Middle frontal gyrus (tissue), 1 donor: ENCODE results near the gene KAT5.
"Not testable (repeated sequence)": the region's sequence is repeated elsewhere in the genome, so short reads cannot be mapped to it uniquely, and the experiment has no call there.

Experiments used
- DNase-seq: peaks from one replicate; pipeline ENCODE4 v3.0.0-alpha.2; 2015; ENCODE audit warnings: low spot score; ENCODE audit errors: extremely low spot score

The KAT5 gene

DNA sequence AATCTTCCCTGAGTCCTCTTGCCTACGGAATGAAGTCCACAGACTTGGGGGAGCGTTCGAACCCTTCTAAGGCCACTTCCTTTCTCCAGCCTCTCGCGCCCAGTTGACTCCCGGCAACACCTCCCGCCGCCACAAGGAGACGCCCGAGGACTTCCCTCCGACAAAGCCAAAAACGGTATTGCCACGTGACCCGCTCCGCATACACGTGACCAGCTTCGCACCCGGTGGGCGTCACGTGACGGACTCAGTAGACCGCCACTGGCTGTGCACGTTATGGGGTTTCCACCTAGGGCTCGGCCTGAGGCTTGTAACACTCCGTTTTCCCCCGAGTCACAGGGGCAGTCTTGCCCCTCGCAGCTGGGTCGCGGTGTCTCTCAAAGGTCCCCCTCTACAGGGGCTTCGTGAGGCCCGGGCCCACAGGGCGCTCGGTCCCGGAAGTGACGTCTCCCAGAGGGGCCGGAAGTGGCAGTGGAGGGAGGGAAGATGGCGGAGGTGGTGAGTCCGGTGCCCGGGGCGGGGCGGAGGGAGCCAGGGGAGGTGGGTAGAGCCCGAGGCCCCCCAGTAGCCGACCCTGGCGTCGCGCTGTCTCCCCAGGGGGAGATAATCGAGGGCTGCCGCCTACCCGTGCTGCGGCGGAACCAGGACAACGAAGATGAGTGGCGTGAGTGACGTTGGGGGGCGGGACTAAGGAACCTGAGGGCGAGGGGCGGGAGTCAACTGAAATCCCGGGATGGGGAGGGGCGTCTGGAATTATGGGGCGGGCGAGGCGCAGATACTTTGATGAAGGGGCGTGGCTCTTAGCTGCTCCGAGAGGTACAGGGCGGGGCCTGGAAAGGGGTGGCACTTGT is at the start of gene KAT5:
Gene KAT5 (plus strand): TSS at position 468 of the 848 bp plus-strand sequence. CDS start 16 bp downstream, at position 484.
- DNase-seq, result peak; percentile 97

DNA sequence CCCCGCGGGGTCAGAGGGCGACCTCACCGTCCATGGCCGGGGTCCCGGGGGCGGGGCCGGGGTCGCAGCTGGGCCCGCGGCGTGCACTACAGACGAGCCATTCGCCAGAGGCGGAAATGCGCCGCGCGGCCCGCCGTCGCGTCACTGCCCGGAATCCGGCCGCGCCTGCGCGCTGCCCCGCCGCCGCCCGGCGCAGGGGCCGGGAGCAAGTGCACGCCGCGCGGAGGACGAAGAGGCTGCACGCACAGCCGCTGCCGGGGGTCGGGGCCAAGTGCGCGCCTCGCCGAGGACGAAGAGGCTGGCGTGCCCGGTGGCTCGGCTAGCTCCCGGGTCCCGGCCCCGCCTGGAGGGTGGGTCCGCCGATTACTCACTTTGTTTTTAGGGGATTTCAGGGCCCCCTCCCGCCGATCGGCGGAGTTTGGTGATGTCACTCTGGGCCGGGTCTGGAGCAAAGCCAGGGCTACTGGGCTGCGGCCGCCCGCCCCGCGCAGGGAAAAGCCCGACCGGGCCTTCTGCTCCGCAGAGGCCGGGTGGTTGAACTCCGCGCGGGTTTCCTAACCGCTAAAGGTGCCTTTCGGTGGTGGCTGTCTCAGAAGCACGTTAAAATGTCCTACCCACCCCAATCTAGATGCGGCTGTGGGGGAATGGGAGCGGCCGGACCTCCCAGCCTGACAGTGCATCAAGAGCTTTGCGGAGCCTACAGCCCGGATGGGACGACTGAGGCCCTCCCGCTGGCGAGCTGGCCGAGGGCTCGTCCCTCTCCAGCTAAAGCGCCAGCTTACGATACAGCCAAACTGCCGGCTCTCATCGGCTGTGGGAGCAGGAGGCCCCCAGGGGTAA is 49.0 kb upstream of the KAT5 start, which contains the start of gene RELA:
Gene RELA (minus strand): TSS at position 118 of the 840 bp plus-strand sequence. CDS start 84 bp downstream, at position 34.
- peak; percentile 88 for DNase-seq

DNA sequence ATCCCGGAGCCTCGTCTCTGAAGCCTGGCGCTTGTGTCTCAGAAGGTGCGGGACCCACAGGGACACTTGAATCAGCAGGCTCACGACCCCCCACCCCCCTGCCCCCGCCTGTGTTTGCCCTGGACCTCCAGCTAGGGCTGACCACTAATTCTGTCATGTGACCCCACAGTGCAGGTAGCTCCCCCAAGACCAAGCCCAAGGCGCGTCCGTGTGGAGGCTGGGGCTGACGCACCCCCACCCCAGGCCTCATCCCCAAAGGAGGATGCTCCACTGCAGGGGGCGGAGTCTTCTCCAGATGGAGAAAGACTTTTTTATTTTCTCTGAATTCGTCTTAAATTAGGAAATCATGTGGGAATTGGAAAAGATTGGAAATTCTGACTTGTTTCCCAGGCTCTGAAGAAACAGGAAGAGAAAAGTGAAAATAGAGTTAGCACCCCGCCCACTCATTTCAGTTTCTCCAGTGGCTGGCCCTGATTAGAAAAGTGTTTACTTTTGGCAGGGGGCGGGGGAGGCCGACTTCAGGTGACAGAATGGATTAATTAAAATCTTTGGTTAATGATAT is 48.3 kb upstream of the KAT5 start:
- DNase-seq, result peak; percentile 16

DNA sequence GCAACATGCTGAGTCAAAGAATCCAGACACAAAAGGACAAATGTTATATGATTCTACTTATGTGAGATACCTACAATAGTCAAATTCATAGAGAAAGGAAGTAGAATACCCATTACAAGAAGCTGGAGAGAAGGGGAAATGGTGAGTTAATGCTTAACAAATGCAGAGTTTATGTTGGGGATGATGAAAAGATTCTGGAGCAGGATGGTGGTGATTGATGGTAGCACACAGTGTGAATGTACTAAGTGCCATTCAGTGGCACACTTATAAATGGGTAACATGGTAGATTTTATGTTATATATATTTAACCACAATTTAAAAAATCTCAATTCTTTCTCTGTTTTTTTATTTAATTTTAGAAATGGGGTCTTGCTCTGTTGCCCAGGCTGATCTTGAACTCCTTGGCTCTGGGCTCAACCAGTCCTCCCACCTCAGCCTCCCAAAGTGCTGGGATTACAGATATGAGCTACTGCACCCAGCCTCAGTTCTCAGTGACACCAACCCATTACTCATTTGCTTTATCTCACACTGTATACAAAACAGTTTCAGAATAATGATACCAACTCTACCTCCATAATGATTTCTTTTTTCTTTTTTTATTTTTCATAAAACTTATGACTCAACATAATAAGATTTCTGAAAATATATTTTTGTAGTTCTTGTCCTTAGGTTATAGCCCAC is 39.7 kb upstream of the KAT5 start:
- DNase-seq, result no peak

- no peak for DNase-seq
Measured at GRCh38 chr11:65672982-65673381, 39.1 kb upstream of the KAT5 start.

DNA sequence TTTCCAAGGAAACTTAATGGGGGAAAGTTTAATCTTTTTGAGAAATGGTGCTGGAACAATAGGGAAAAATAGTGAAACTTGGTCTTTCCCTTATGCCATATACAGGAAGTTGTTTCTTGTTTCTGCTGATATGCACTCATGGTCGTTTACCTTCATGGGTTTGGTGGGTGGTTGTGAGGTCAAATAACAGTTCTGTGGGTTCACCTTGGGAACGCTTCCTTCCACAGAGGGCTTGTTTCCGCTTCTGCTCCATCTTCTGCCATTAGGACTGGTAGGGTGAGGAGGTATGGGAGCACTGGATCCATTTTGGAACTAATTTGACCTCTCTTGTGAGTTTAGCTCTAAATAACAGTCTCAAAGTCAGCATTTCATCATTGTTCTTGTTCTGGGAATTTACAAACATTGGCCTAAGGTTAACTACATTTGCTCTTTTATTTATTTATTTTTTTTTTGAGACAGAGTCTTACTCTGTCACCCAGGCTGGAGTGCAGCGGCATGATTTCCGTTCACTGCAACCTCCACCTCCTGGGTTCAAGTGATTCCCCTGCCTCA is 31.8 kb upstream of the KAT5 start:
- DNase-seq, result no peak

- DNase-seq, result not testable (repeated sequence)
Measured at GRCh38 chr11:65683480-65683879, 28.6 kb upstream of the KAT5 start.

GRCh38 chr11:65685981-65686380 is 26.1 kb upstream of the KAT5 start:
- DNase-seq, result no peak

GRCh38 chr11:65691847-65692246 is 20.2 kb upstream of the KAT5 start:
- not testable (repeated sequence) for DNase-seq

- DNase-seq, result no peak
Measured at GRCh38 chr11:65692367-65692766, 19.7 kb upstream of the KAT5 start.

DNA sequence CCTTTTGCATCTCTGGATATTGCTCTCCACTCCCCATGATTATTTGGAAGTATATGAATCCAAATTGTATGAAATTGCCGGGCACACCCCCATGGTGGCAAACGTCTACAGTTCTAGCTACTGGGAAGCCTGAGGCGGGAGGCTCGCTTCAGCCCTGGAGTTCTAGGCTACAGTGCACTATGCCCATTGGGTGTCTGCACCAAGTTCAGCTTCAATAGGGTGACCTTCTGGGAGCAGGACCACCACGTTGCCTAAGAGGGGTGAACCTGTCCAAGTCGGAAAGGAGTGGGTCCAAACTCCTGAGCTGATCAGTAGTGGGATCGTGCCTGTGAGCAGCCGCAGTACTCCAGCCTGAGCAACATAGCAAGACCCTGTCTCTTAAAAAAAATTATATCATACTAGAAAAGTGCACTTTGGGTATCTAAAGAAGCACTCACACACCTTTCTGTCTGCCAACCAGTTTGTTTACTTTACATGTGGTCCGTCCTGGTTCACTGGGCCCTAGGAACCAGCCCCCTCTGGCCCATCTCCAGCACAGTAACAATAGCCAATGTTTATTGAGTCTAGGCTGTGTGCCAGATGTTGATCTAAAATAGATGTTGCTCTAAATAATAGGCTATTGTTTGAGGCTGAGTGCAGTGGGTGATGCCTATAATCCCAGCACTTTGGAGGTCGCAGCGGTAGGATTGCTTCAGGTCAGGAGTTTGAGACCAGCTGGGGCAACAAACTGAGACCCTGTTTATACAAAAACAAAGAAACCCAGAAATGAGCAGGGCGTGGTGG is 16.4 kb upstream of the KAT5 start:
- DNase-seq, result peak; percentile 47

DNA sequence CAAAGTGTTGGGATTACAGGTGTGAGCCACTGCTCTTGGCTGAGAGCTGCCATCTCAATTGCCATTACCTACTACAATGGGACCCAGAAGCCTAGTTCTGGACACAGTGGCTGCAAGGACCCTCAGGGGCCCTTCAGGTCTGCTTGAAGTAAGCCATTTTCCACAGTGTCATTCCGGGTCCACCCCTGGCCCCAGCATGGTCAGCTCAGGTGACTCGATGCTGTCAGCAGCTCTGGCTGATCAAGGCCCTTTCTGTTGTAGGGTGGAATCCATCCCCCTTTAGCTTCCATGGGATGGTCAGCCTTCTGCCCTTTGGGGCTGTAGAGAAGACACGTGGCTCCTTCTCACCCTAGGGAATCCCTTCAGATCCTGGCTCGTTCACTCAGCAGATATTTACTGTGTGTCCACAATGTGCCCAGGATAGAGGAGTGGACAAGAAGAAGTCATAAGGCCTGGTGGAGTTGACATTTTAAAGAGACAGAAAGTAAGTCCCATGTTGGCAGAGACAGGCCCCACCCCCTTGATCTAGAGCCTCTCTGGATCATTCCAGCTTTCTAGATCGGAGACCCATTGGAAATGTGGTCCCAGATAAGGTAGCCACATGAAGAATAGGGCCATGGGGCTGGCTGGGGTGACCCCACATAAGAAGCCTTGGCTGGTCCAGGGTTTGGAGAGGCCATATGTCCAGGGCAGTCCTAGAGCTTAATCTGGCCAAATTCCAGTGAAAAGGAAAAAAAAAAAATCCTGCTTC is 15.1 kb upstream of the KAT5 start:
- DNase-seq, result no peak

- no peak for DNase-seq
Measured at GRCh38 chr11:65698205-65698604, 13.8 kb upstream of the KAT5 start.

DNA sequence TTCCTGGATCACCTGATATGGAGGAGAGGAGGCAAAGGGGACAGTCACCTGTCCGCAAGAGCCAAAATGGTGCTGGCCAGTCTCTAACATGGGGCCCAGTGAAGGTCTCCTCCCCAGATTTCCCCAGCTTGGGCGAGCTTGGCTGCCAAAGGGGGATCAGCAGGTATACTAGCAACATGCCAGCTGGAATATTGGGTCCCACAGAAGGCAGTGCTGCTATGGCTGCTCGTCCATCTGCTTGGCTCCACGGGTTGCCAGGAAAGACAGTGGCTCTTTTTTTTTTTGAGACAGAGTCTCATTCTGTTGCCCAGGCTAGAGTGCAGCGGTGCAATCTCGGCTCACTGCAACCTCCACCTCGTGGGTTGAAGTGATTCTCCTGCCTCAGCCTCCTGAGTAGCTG is 12.7 kb upstream of the KAT5 start:
- DNase-seq, result no peak

- DNase-seq, result no peak
Measured at GRCh38 chr11:65700399-65700798, 11.7 kb upstream of the KAT5 start.

- DNase-seq, result no peak
Measured at GRCh38 chr11:65701686-65702085, 10.4 kb upstream of the KAT5 start.

GRCh38 chr11:65703846-65704245 is 8.2 kb upstream of the KAT5 start:
- no peak for DNase-seq

GRCh38 chr11:65706303-65706763 is 5.7 kb upstream of the KAT5 start:
- not testable (repeated sequence) for DNase-seq

DNA sequence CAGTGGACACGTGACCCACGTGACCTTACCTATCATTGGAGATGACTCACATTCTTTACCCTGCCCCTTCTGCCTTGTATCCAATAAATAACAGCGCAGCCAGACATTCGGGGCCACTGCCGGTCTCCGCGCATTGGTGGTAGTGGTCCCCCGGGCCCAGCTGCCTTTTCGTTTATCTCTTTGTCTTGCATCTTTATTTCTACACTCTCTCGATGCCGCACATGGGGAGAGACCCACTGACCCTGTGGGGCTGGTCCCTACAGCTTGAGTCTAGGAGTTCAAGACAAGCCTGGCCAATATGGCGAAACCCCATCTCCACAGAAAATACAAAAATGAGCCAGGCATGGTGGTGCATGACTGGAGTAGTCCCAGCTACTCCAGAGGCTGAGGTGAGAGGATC is 5.0 kb upstream of the KAT5 start:
- not testable (repeated sequence) for DNase-seq
